ENCODE data around the gene HES4. TPM values are rescaled to one million over a fixed set of nuclear protein-coding genes. Genes with fewer than 3 reads are reported as not detected.

The HES4 gene
- total and polyA plus RNA-seq, 2 of the 13 experiments (the other 11 are each of a cell fraction or from before 2014, with no cell fraction given), result 8.8 to 10.6 TPM

GRCh38 chr1:1000357-1001056 is 610 bp upstream of the HES4 start (continued):
- TF ChIP-seq ELF3 (CRISPR knock-in tag; IDR thresholded peaks at IDR 0.05) (peak; percentile 53; the same call in 1 of the 2 replicates), ZBTB7A (CRISPR knock-in tag; IDR thresholded peaks at IDR 0.05) (peak; percentile 91), IRF2 (CRISPR knock-in tag; IDR thresholded peaks at IDR 0.05) (peak; percentile 57; the same call in 1 of the 2 replicates), YEATS2 (CRISPR knock-in tag; IDR thresholded peaks at IDR 0.05; ENCODE audit: borderline replicate concordance) (0 out of 2 replicates have a peak, but pooled peaks have one; percentile 13), JDP2 (CRISPR knock-in tag; IDR thresholded peaks at IDR 0.05; ENCODE audit: borderline replicate concordance) (no peak), HMG20A (CRISPR knock-in tag; IDR thresholded peaks at IDR 0.05; ENCODE audit: borderline replicate concordance) (0 out of 2 replicates have a peak, but pooled peaks have one; percentile 10), ZNF567 (CRISPR knock-in tag; IDR thresholded peaks at IDR 0.05; ENCODE audit: borderline replicate concordance) (peak; percentile 42; the same call in 1 of the 2 replicates), FOXP4 (CRISPR knock-in tag; IDR thresholded peaks at IDR 0.05) (peak; percentile 24; the same call in 1 of the 2 replicates), ZNF275 (CRISPR knock-in tag; IDR thresholded peaks at IDR 0.05; ENCODE audit: borderline replicate concordance) (peak; percentile 65; the same call in 1 of the 2 replicates), JUND (CRISPR knock-in tag; IDR thresholded peaks at IDR 0.05) (peak; percentile 98), IRF1 (CRISPR knock-in tag; IDR thresholded peaks at IDR 0.05; ENCODE audit: low read depth) (no peak), NCOA2 (CRISPR knock-in tag; IDR thresholded peaks at IDR 0.05) (peak; percentile 9; the same call in 1 of the 2 replicates), ZNF883 (CRISPR knock-in tag; IDR thresholded peaks at IDR 0.05; ENCODE audit: not compliant biosample characterization) (peak; percentile 29), ZNF816 (CRISPR knock-in tag; IDR thresholded peaks at IDR 0.05; ENCODE audit: borderline replicate concordance) (0 out of 2 replicates have a peak, but pooled peaks have one; percentile 24), TFE3 (CRISPR knock-in tag; IDR thresholded peaks at IDR 0.05) (no peak; the same call in none of the 2 replicates), PBX2 (CRISPR knock-in tag; IDR thresholded peaks at IDR 0.05) (no peak)

Data from HepG2 (cell line).